HEK293 (cell line): ENCODE data around the gene DCST1.

Experiments used
- EGR2 ChIP-seq: fragments of 450-650 bp; formaldehyde crosslinking; IDR thresholded peaks from 2 replicates; pipeline ENCODE4 v1.5.1; 2016; ENCODE audit warnings: low read depth, missing biosample characterization, missing genetic modification characterization
- KLF7 ChIP-seq: fragments of 450-650 bp; formaldehyde crosslinking; IDR thresholded peaks from 2 replicates; pipeline ENCODE4 v1.5.1; 2016; ENCODE audit warnings: missing biosample characterization, missing genetic modification characterization, borderline replicate concordance
- MYNN ChIP-seq: fragments of 450-650 bp; formaldehyde crosslinking; IDR thresholded peaks from 2 replicates; pipeline ENCODE4 v1.5.1; 2016; ENCODE audit warnings: missing biosample characterization, missing genetic modification characterization, borderline replicate concordance
- PRDM1 ChIP-seq: fragments of 450-650 bp; formaldehyde crosslinking; IDR thresholded peaks from 2 replicates; pipeline ENCODE4; 2016; ENCODE audit warnings: missing biosample characterization, missing genetic modification characterization
- SALL2 ChIP-seq: fragments of 450-650 bp; formaldehyde crosslinking; IDR thresholded peaks from 2 replicates; pipeline ENCODE4 v1.5.0; 2017; ENCODE audit warnings: missing biosample characterization, mild to moderate bottlenecking, missing genetic modification characterization, borderline replicate concordance
- ZBTB20 ChIP-seq: fragments of 450-650 bp; formaldehyde crosslinking; IDR thresholded peaks from 2 replicates; pipeline ENCODE4 v1.5.1; 2016; ENCODE audit warnings: missing biosample characterization, missing genetic modification characterization
- ZNF132 ChIP-seq: fragments of 450-650 bp; formaldehyde crosslinking; IDR thresholded peaks from 2 replicates; pipeline ENCODE4 v1.5.1; 2017; ENCODE audit warnings: missing biosample characterization, missing genetic modification characterization, borderline replicate concordance
- ZNF311 ChIP-seq: fragments of 450-650 bp; formaldehyde crosslinking; IDR thresholded peaks from 2 replicates; pipeline ENCODE4 v1.5.1; 2017; ENCODE audit warnings: missing biosample characterization, missing genetic modification characterization, borderline replicate concordance
- ZNF366 ChIP-seq: fragments of 450-650 bp; formaldehyde crosslinking; conservative IDR thresholded peaks from 2 replicates; pipeline ENCODE4 v1.5.1; 2016; ENCODE audit warnings: missing biosample characterization, missing genetic modification characterization
- ZNF391 ChIP-seq: fragments of 450-650 bp; formaldehyde crosslinking; IDR thresholded peaks from 2 replicates; pipeline ENCODE4 v1.5.1; 2016; ENCODE audit warnings: low read depth, missing biosample characterization, missing genetic modification characterization, borderline replicate concordance
- ZNF416 ChIP-seq: fragments of 450-650 bp; formaldehyde crosslinking; IDR thresholded peaks from 2 replicates; pipeline ENCODE4 v1.5.1; 2016; ENCODE audit warnings: missing biosample characterization, missing genetic modification characterization
- ZNF423 ChIP-seq: fragments of 450-650 bp; formaldehyde crosslinking; IDR thresholded peaks from 2 replicates; pipeline ENCODE4 v1.5.1; 2016; ENCODE audit warnings: missing biosample characterization, missing genetic modification characterization
- ZNF426 ChIP-seq: fragments of 450-650 bp; formaldehyde crosslinking; IDR thresholded peaks from 2 replicates; pipeline ENCODE4 v1.5.1; 2017; ENCODE audit warnings: missing biosample characterization, missing genetic modification characterization, mild to moderate bottlenecking, inconsistent platforms, moderate library complexity
- ZNF571 ChIP-seq: fragments of 450-650 bp; formaldehyde crosslinking; IDR thresholded peaks from 2 replicates; pipeline ENCODE4 v1.5.0; 2017; ENCODE audit warnings: missing biosample characterization, missing genetic modification characterization
- ZNF596 ChIP-seq: fragments of 450-650 bp; IDR thresholded peaks from 2 replicates; pipeline ENCODE4 v1.5.0; 2018; ENCODE audit warnings: missing biosample characterization, mild to moderate bottlenecking, missing genetic modification characterization, moderate library complexity
- ZNF664 ChIP-seq: fragments of 450-650 bp; formaldehyde crosslinking; IDR thresholded peaks from 2 replicates; pipeline ENCODE4 v1.5.1; 2016; ENCODE audit warnings: missing biosample characterization, missing genetic modification characterization
- ZNF670 ChIP-seq: fragments of 450-650 bp; formaldehyde crosslinking; IDR thresholded peaks from 2 replicates; pipeline ENCODE4 v1.5.1; 2016; ENCODE audit warnings: missing biosample characterization, missing genetic modification characterization, low read depth
- ZSCAN16 ChIP-seq: fragments of 450-650 bp; formaldehyde crosslinking; IDR thresholded peaks from 2 replicates; pipeline ENCODE4 v1.5.1; 2016; ENCODE audit warnings: missing biosample characterization, missing genetic modification characterization
- TF ChIP-seq, protein P1 (sequence below): fragments of 450-650 bp; formaldehyde crosslinking; IDR thresholded peaks from 2 replicates; pipeline ENCODE4 v1.5.1; 2016; ENCODE audit warnings: missing biosample characterization, missing genetic modification characterization, borderline replicate concordance
- TF ChIP-seq, protein P2 (sequence below): fragments of 450-650 bp; formaldehyde crosslinking; IDR thresholded peaks from 2 replicates; pipeline ENCODE4 v1.5.1; 2016; ENCODE audit warnings: missing biosample characterization, missing genetic modification characterization
- TF ChIP-seq, protein P3 (sequence below): fragments of 450-650 bp; formaldehyde crosslinking; conservative IDR thresholded peaks from 2 replicates; pipeline ENCODE4 v1.5.1; 2016; ENCODE audit warnings: low read depth, missing biosample characterization, missing genetic modification characterization
- TF ChIP-seq, protein P4 (sequence below): fragments of 450-650 bp; formaldehyde crosslinking; IDR thresholded peaks from 2 replicates; pipeline ENCODE4 v1.5.1; 2016; ENCODE audit warnings: missing biosample characterization, missing genetic modification characterization
- TF ChIP-seq, protein P5 (sequence below): fragments of 450-650 bp; formaldehyde crosslinking; IDR thresholded peaks from 2 replicates; pipeline ENCODE4 v1.5.1; 2016; ENCODE audit warnings: missing biosample characterization, missing genetic modification characterization
- TF ChIP-seq, protein P6 (sequence below): fragments of 450-650 bp; formaldehyde crosslinking; IDR thresholded peaks from 2 replicates; pipeline ENCODE4 v1.5.1; 2017; ENCODE audit warnings: missing biosample characterization, missing genetic modification characterization

The DCST1 gene

DNA sequence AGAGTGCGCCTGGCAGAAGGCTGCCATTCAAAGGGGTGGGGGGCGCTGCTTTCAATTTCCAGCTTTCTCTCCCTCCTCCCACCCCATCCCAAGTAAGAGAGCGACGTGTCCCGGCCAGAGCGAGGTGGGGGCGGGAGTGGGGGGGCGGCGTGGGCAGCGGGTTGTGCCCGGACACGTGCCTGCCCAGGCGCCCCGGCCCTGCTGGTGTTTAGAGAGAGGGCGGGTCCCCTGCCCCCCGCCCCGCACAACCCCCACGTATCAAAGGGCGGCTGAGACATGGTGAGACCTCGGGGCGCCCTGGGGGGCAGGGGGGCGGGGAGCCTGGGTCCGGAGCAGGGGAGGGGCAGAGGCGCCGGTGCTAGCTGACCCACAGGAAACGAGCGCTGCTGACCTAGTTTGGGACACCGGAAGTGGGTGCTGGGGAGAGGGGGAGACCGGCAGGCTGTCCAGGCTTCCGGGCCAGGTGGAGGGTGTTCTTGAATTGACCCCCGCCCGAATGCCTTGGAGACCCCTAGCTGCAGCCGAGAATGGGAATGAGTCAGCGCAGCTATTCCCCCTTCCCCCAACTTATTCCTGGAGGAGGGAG is 29.8 kb upstream of the DCST1 start (continued):
- TF ChIP-seq, protein P1, sequence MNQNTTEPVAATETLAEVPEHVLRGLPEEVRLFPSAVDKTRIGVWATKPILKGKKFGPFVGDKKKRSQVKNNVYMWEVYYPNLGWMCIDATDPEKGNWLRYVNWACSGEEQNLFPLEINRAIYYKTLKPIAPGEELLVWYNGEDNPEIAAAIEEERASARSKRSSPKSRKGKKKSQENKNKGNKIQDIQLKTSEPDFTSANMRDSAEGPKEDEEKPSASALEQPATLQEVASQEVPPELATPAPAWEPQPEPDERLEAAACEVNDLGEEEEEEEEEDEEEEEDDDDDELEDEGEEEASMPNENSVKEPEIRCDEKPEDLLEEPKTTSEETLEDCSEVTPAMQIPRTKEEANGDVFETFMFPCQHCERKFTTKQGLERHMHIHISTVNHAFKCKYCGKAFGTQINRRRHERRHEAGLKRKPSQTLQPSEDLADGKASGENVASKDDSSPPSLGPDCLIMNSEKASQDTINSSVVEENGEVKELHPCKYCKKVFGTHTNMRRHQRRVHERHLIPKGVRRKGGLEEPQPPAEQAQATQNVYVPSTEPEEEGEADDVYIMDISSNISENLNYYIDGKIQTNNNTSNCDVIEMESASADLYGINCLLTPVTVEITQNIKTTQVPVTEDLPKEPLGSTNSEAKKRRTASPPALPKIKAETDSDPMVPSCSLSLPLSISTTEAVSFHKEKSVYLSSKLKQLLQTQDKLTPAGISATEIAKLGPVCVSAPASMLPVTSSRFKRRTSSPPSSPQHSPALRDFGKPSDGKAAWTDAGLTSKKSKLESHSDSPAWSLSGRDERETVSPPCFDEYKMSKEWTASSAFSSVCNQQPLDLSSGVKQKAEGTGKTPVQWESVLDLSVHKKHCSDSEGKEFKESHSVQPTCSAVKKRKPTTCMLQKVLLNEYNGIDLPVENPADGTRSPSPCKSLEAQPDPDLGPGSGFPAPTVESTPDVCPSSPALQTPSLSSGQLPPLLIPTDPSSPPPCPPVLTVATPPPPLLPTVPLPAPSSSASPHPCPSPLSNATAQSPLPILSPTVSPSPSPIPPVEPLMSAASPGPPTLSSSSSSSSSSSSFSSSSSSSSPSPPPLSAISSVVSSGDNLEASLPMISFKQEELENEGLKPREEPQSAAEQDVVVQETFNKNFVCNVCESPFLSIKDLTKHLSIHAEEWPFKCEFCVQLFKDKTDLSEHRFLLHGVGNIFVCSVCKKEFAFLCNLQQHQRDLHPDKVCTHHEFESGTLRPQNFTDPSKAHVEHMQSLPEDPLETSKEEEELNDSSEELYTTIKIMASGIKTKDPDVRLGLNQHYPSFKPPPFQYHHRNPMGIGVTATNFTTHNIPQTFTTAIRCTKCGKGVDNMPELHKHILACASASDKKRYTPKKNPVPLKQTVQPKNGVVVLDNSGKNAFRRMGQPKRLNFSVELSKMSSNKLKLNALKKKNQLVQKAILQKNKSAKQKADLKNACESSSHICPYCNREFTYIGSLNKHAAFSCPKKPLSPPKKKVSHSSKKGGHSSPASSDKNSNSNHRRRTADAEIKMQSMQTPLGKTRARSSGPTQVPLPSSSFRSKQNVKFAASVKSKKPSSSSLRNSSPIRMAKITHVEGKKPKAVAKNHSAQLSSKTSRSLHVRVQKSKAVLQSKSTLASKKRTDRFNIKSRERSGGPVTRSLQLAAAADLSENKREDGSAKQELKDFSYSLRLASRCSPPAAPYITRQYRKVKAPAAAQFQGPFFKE (tag by site-specific recombination) = no peak
- TF ChIP-seq ZNF423 (tag by site-specific recombination) (no peak), ZNF426 (tag by site-specific recombination) (no peak), EGR2 (tag by site-specific recombination) (peak; percentile 96), ZBTB20 (tag by site-specific recombination) (no peak), ZNF571 (tag by site-specific recombination) (no peak), MYNN (tag by site-specific recombination) (no peak), ZNF596 (tag by site-specific recombination) (no peak; the same call in 1 of the 2 replicates), KLF7 (tag by site-specific recombination) (no peak), ZNF670 (tag by site-specific recombination) (no peak), PRDM1 (tag by site-specific recombination) (no peak), ZNF366 (tag by site-specific recombination) (no peak), ZNF391 (0 out of 2 replicates have a peak, but pooled peaks have one; percentile 10), ZNF132 (tag by site-specific recombination) (no peak), SALL2 (tag by site-specific recombination) (no peak), ZNF416 (tag by site-specific recombination) (no peak), ZNF311 (no peak), ZNF664 (tag by site-specific recombination) (no peak), ZSCAN16 (no peak)
- TF ChIP-seq, protein P2, sequence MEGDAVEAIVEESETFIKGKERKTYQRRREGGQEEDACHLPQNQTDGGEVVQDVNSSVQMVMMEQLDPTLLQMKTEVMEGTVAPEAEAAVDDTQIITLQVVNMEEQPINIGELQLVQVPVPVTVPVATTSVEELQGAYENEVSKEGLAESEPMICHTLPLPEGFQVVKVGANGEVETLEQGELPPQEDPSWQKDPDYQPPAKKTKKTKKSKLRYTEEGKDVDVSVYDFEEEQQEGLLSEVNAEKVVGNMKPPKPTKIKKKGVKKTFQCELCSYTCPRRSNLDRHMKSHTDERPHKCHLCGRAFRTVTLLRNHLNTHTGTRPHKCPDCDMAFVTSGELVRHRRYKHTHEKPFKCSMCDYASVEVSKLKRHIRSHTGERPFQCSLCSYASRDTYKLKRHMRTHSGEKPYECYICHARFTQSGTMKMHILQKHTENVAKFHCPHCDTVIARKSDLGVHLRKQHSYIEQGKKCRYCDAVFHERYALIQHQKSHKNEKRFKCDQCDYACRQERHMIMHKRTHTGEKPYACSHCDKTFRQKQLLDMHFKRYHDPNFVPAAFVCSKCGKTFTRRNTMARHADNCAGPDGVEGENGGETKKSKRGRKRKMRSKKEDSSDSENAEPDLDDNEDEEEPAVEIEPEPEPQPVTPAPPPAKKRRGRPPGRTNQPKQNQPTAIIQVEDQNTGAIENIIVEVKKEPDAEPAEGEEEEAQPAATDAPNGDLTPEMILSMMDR (tag by site-specific recombination) = no peak; the same call in 1 of the 2 replicates
- TF ChIP-seq, protein P3, sequence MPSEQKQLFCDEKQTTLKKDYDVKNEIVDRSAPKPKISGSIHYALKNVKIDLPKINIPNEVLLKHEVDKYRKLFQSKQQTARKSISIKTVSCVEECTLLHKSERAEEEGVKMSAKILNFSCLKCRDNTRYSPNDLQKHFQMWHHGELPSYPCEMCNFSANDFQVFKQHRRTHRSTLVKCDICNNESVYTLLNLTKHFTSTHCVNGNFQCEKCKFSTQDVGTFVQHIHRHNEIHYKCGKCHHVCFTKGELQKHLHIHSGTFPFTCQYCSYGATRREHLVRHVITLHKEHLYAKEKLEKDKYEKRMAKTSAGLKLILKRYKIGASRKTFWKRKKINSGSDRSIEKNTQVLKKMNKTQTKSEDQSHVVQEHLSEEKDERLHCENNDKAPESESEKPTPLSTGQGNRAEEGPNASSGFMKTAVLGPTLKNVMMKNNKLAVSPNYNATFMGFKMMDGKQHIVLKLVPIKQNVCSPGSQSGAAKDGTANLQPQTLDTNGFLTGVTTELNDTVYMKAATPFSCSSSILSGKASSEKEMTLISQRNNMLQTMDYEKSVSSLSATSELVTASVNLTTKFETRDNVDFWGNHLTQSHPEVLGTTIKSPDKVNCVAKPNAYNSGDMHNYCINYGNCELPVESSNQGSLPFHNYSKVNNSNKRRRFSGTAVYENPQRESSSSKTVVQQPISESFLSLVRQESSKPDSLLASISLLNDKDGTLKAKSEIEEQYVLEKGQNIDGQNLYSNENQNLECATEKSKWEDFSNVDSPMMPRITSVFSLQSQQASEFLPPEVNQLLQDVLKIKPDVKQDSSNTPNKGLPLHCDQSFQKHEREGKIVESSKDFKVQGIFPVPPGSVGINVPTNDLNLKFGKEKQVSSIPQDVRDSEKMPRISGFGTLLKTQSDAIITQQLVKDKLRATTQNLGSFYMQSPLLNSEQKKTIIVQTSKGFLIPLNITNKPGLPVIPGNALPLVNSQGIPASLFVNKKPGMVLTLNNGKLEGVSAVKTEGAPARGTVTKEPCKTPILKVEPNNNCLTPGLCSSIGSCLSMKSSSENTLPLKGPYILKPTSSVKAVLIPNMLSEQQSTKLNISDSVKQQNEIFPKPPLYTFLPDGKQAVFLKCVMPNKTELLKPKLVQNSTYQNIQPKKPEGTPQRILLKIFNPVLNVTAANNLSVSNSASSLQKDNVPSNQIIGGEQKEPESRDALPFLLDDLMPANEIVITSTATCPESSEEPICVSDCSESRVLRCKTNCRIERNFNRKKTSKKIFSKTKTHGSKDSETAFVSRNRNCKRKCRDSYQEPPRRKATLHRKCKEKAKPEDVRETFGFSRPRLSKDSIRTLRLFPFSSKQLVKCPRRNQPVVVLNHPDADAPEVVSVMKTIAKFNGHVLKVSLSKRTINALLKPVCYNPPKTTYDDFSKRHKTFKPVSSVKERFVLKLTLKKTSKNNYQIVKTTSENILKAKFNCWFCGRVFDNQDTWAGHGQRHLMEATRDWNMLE = peak; percentile 35; the same call in 1 of the 2 replicates
- TF ChIP-seq, protein P4, sequence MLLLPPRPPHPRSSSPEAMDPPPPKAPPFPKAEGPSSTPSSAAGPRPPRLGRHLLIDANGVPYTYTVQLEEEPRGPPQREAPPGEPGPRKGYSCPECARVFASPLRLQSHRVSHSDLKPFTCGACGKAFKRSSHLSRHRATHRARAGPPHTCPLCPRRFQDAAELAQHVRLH = peak; percentile 14; the same call in 1 of the 2 replicates
- TF ChIP-seq, protein P5, sequence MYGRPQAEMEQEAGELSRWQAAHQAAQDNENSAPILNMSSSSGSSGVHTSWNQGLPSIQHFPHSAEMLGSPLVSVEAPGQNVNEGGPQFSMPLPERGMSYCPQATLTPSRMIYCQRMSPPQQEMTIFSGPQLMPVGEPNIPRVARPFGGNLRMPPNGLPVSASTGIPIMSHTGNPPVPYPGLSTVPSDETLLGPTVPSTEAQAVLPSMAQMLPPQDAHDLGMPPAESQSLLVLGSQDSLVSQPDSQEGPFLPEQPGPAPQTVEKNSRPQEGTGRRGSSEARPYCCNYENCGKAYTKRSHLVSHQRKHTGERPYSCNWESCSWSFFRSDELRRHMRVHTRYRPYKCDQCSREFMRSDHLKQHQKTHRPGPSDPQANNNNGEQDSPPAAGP = no peak
- TF ChIP-seq, protein P6, sequence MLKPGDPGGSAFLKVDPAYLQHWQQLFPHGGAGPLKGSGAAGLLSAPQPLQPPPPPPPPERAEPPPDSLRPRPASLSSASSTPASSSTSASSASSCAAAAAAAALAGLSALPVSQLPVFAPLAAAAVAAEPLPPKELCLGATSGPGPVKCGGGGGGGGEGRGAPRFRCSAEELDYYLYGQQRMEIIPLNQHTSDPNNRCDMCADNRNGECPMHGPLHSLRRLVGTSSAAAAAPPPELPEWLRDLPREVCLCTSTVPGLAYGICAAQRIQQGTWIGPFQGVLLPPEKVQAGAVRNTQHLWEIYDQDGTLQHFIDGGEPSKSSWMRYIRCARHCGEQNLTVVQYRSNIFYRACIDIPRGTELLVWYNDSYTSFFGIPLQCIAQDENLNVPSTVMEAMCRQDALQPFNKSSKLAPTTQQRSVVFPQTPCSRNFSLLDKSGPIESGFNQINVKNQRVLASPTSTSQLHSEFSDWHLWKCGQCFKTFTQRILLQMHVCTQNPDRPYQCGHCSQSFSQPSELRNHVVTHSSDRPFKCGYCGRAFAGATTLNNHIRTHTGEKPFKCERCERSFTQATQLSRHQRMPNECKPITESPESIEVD (tag by site-specific recombination) = no peak
